MM.1S (cell line): Measurements from ENCODE around the gene ANKRD52.

Experiments used
- CTCF ChIP-seq: fragments of 300-600 bp; sonication (generic); IDR thresholded peaks from 2 replicates; pipeline ENCODE4 v1.5.1; 2016; ENCODE audit warnings: antibody characterized with exemption, low read length, mixed read lengths
- EZH2 ChIP-seq: fragments of 300-600 bp; sonication (generic); optimal IDR thresholded peaks from 2 replicates; pipeline ENCODE3; 2017; ENCODE audit warnings: low read depth, mild to moderate bottlenecking, antibody characterized with exemption, low read length, mixed read lengths
- EZH2phosphoT487 ChIP-seq: fragments of 300-600 bp; sonication (generic); IDR thresholded peaks from 2 replicates; pipeline ENCODE4 v1.6.1; 2018; ENCODE audit warnings: antibody characterized with exemption, low read length

- TF ChIP-seq EZH2phosphoT487 (no peak), EZH2 (no peak), CTCF (no peak)
Observed at GRCh38 chr12:56274299-56274698, 16.1 kb upstream of the ANKRD52 start.
